ENCODE data around the gene ASH1L. TPM values are rescaled to one million over a fixed set of nuclear protein-coding genes. Genes with fewer than 3 reads are reported as not detected.

Gene ASH1L
- total and polyA plus RNA-seq, 9 of the 15 experiments (the other 6 are each of a cell fraction or from before 2014, with no cell fraction given): 2.0 to 23.3 (median 14.6) TPM

GRCh38 chr1:155294520-155295182 lies 268.0 kb downstream of the ASH1L start:
- H3K79me2 ChIP-seq (ENCODE audit: control insufficient read depth, insufficient read depth, low read length): peaks cover 17% of the 10 kb centered on the region; the same call in 2 of the 3 replicates
- H3K9me3 ChIP-seq (replicated peaks; ENCODE audit: control insufficient read depth, insufficient read depth, low read depth, low read length): no peaks in the 10 kb centered on the region
- in situ Hi-C loops (cut with MboI): no loop called here
- no peaks in the 10 kb centered on the region for H3K27me3 ChIP-seq (ENCODE audit: control insufficient read depth in 2 of 2, insufficient read depth in 2 of 2, low read length in 2 of 2)
- POLR2A ChIA-PET: no interaction called here
- H3K27ac ChIP-seq (ENCODE audit: extremely low read depth, low read depth, low read length): no peak overlapping the region
- CTCF ChIA-PET (ENCODE audit: low intra/inter-chr PET ratio): no interaction called here
- ATAC-seq (no peak), DNase-seq (ENCODE audit: extremely low read depth in 1 of 4, low spot score in 3 of 4) (no peak), FAIRE-seq (no peak)
- H2AFZ ChIP-seq (ENCODE audit: low read depth, low read length): no peak overlapping the region
- TF ChIP-seq HNRNPL (IDR thresholded peaks at IDR 0.05; ENCODE audit: low read depth, low read length) (no peak), E4F1 (CRISPR knock-in tag; IDR thresholded peaks at IDR 0.05; ENCODE audit: borderline replicate concordance) (no peak), NONO (IDR thresholded peaks at IDR 0.05; ENCODE audit: low read depth in 2 of 2, low read length in 1 of 2) (no peak), TAF9B (IDR thresholded peaks at IDR 0.05; ENCODE audit: partially characterized antibody) (no peak), SRSF7 (optimal IDR thresholded peaks at IDR 0.05; ENCODE audit: low read depth, low read length) (no peak)
- intact Hi-C loops (cut with micrococcal nuclease): no loop called here
- 88% methylated on average over 35 of the region's 46 CpGs for WGBS (ENCODE audit: insufficient coverage, low coverage, missing lambda C conversion rate)
- H3K36me3 ChIP-seq (ENCODE audit: control insufficient read depth, insufficient read depth, low read length): peaks cover 58% of the 10 kb centered on the region
- peaks cover 5 to 33% of the 10 kb centered on the region in 2 experiments; a peak in 4 of 5 replicates for H3K4me1 ChIP-seq (replicated peaks in 1 of 2; ENCODE audit: control insufficient read depth in 2 of 2, insufficient read depth in 2 of 2, low read length in 2 of 2)
- no peaks in the 10 kb centered on the region for H4K20me1 ChIP-seq (replicated peaks; ENCODE audit: control insufficient read depth, insufficient read depth, low read length)
- no peaks in the 10 kb centered on the region for H3K9me1 ChIP-seq (ENCODE audit: control insufficient read depth, insufficient read depth, low read length)
- no peak overlapping the region for H3K4me2 ChIP-seq (ENCODE audit: insufficient read depth, low read length)
- TSS peak; percentile 47 for BruUV-seq (replicated peaks)
- H3K9ac ChIP-seq (ENCODE audit: insufficient read depth in 1 of 2, low read depth in 2 of 2, low read length in 2 of 2): peak overlapping the region in 1 of 2 experiments; percentile 64; a peak in 2 of 4 replicates
- no peak overlapping the region for H3K4me3 ChIP-seq
